OCI-LY1 (cell line): ENCODE data around the gene PTGIS.

Source experiments
- H2AFZ ChIP-seq: fragments of 200-600 bp; sonication (generic), shearing (Covaris generic); 2 replicates; pipeline ENCODE4 v1.6.0; 2014; ENCODE audit warnings: antibody characterized with exemption, mild to moderate bottlenecking, low read length
- H3F3A ChIP-seq: fragments of 200-600 bp; sonication (generic), shearing (Covaris generic); 2 replicates; pipeline ENCODE4 v1.6.0; 2014; ENCODE audit warnings: mild to moderate bottlenecking, antibody characterized with exemption, low read length, moderate library complexity; ENCODE audit not compliant: insufficient read depth
- H3K27ac ChIP-seq: fragments of 200-600 bp; sonication (generic); 2 replicates; pipeline ENCODE4 v1.5.1; 2014; ENCODE audit warnings: low read length, mixed run types, mild to moderate bottlenecking, low read depth; ENCODE audit not compliant: poor library complexity, severe bottlenecking
- H3K27me3 ChIP-seq: fragments of 200-600 bp; sonication (generic); 2 replicates; pipeline ENCODE4 v1.6.0; 2014; ENCODE audit warnings: antibody characterized with exemption, mild to moderate bottlenecking, low read length, moderate library complexity; ENCODE audit not compliant: insufficient read depth
- H3K36me3 ChIP-seq: fragments of 200-600 bp; sonication (generic); 2 replicates; pipeline ENCODE4 v1.6.1; 2014; ENCODE audit warnings: mild to moderate bottlenecking, antibody characterized with exemption, low read length, moderate library complexity, mixed read lengths; ENCODE audit not compliant: insufficient read depth
- H3K4me1 ChIP-seq: fragments of 200-600 bp; sonication (generic); 2 replicates; pipeline ENCODE4 v1.5.1; 2014; ENCODE audit warnings: mild to moderate bottlenecking, low read length, moderate library complexity; ENCODE audit not compliant: insufficient read depth, severe bottlenecking
- H3K4me2 ChIP-seq: fragments of 200-600 bp; sonication (generic), shearing (Covaris generic); 2 replicates; pipeline ENCODE4 v1.6.1; 2014; ENCODE audit warnings: low read length
- H3K4me3 ChIP-seq: fragments of 200-600 bp; sonication (generic); 2 replicates; pipeline ENCODE4 v1.5.1; 2014; ENCODE audit warnings: low read length, low read depth, mild to moderate bottlenecking, mixed read lengths; ENCODE audit not compliant: poor library complexity, severe bottlenecking
- H3K79me2 ChIP-seq: fragments of 200-600 bp; shearing (Covaris generic); 2 replicates; pipeline ENCODE4 v1.6.1; 2016; ENCODE audit warnings: mixed run types, low read length, mixed read lengths; ENCODE audit not compliant: insufficient read depth
- H3K9ac ChIP-seq: fragments of 200-600 bp; sonication (generic), shearing (Covaris generic); 2 replicates; pipeline ENCODE4 v1.6.1; 2014; ENCODE audit warnings: mild to moderate bottlenecking, low read length, mixed read lengths
- H3K9me2 ChIP-seq: fragments of 200-600 bp; sonication (generic), shearing (Covaris generic); 2 replicates; pipeline ENCODE4 v1.6.1; 2014; ENCODE audit warnings: low read depth, mild to moderate bottlenecking, low read length, mixed read lengths
- H3K9me3 ChIP-seq: fragments of 200-600 bp; shearing (Covaris generic); 2 replicates; pipeline ENCODE4 v1.6.1; 2014; ENCODE audit warnings: low read length, mixed read lengths
- H4K20me1 ChIP-seq: fragments of 200-600 bp; sonication (generic), shearing (Covaris generic); 2 replicates; pipeline ENCODE4 v1.6.0; 2016; ENCODE audit warnings: mild to moderate bottlenecking, low read length; ENCODE audit not compliant: insufficient read depth
- EZH2 ChIP-seq: fragments of 200-600 bp; sonication (generic), shearing (Covaris generic); IDR thresholded peaks from 2 replicates; pipeline ENCODE4 v1.8.0; 2017; ENCODE audit warnings: borderline replicate concordance, mixed run types, mild to moderate bottlenecking, antibody characterized with exemption, low read length, moderate library complexity, mixed read lengths
- TF ChIP-seq, protein P1 (sequence below): fragments of 200-600 bp; sonication (generic), shearing (Covaris generic); IDR thresholded peaks from 2 replicates; pipeline ENCODE4 v1.5.1; 2017; ENCODE audit warnings: mild to moderate bottlenecking, antibody characterized with exemption, low read length, moderate library complexity, mixed read lengths

PTGIS gene

DNA sequence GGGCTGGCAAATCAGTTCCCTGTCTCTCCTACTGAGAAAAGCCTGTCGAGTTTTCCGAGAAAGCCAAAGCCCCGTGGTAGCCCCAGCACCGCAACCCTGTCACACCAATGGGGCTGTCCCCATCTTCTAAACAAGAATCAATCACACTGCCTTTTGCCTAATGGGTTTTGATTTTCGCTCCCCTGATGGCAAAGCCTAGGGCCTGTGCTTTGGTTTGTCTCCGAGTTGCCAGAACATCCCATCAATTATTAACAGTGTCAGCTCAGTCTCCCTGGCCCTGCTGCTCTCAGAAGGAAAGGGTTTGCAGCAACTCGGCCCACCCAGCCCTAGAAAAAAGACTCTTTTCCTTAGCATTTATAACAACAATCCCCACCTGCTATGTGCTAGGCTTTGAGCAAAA, 89.7 kb downstream of the PTGIS start:
- Histone ChIP-seq H3K27me3 (0 out of 2 replicates have a peak, but pooled peaks cover 10% of the 10 kb centered on the region), H3K4me3 (no peak overlapping the region), H3K79me2 (no peaks in the 10 kb centered on the region), H3K36me3 (no peaks in the 10 kb centered on the region), H3K9me2 (no peaks in the 10 kb centered on the region), H3K27ac (no peak overlapping the region), H3K4me2 (no peak overlapping the region), H3F3A (no peaks in the 10 kb centered on the region), H3K9ac (no peak overlapping the region), H3K4me1 (no peaks in the 10 kb centered on the region), H2AFZ (no peak overlapping the region), H3K9me3 (no peaks in the 10 kb centered on the region), H4K20me1 (no peaks in the 10 kb centered on the region)
- TF ChIP-seq, protein P1, sequence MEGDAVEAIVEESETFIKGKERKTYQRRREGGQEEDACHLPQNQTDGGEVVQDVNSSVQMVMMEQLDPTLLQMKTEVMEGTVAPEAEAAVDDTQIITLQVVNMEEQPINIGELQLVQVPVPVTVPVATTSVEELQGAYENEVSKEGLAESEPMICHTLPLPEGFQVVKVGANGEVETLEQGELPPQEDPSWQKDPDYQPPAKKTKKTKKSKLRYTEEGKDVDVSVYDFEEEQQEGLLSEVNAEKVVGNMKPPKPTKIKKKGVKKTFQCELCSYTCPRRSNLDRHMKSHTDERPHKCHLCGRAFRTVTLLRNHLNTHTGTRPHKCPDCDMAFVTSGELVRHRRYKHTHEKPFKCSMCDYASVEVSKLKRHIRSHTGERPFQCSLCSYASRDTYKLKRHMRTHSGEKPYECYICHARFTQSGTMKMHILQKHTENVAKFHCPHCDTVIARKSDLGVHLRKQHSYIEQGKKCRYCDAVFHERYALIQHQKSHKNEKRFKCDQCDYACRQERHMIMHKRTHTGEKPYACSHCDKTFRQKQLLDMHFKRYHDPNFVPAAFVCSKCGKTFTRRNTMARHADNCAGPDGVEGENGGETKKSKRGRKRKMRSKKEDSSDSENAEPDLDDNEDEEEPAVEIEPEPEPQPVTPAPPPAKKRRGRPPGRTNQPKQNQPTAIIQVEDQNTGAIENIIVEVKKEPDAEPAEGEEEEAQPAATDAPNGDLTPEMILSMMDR = no peak
- TF ChIP-seq EZH2 = no peak

DNA sequence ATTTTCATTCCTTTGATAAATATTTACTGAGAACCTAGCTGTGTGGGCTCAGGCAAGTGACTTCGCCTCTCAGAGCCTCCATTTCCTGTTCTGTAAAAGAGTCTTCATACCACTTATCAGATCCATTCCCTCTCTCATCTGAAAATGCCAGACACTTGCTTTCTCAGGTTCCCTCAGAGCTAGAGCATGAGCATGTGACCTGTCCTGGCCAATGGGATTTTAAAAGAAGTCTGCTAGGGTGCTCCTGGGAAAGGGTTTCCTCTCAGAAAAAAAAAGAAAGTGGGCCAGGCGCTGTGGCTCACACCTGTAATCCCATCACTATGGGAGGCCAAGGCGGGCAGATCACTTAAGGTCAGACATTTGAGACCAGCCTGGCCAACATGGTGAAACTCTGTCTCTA, 90.7 kb downstream of the PTGIS start:
- Histone ChIP-seq H3K4me1 (no peaks in the 10 kb centered on the region), H3K9me2 (no peaks in the 10 kb centered on the region)

DNA sequence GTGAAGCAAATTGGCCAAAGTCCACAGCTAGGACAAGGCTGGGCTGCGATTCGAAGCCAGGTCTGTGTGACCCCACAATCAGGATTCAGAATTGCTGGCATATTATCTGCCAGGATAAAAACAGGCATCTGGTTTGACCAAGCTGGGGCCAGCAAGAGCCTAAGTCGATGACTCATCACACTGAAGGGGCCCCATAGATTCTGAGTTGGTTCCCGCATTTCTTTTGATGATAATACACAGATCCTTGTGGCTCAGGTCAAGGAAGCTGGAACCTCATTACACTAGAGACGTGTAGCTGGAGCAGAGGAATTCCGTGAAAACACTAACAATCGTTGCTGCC, 92.0 kb downstream of the PTGIS start:
- Histone ChIP-seq H3K36me3 (no peaks in the 10 kb centered on the region), H3K4me1 (no peaks in the 10 kb centered on the region), H3K9me3 (no peaks in the 10 kb centered on the region), H3K27ac (no peak overlapping the region), H3K79me2 (no peaks in the 10 kb centered on the region), H3K27me3 (peaks cover 13% of the 10 kb centered on the region; the same call in 1 of the 2 replicates), H3F3A (no peaks in the 10 kb centered on the region), H3K4me2 (no peak overlapping the region), H2AFZ (no peak overlapping the region), H3K9ac (no peak overlapping the region), H3K9me2 (no peaks in the 10 kb centered on the region), H4K20me1 (no peaks in the 10 kb centered on the region), H3K4me3 (no peak overlapping the region)
- TF ChIP-seq, protein P1 = no peak
- no peak for TF ChIP-seq EZH2

More for the DNA sequence above, 90.7 kb downstream of the PTGIS start:
- Histone ChIP-seq H3K4me3 (no peak overlapping the region), H3K36me3 (no peaks in the 10 kb centered on the region), H2AFZ (no peak overlapping the region), H3K27ac (no peak overlapping the region), H3K27me3 (0 out of 2 replicates have a peak, but pooled peaks cover 10% of the 10 kb centered on the region), H3K9ac (no peak overlapping the region), H3F3A (no peaks in the 10 kb centered on the region), H3K79me2 (no peaks in the 10 kb centered on the region), H3K4me2 (no peak overlapping the region), H4K20me1 (no peaks in the 10 kb centered on the region), H3K9me3 (no peaks in the 10 kb centered on the region)
- TF ChIP-seq EZH2 = no peak
- TF ChIP-seq, protein P1 = no peak
